ENCODE measurements around the gene KIF5C.

GRCh38 chr2:149009576-149010461, 134.8 kb downstream of the KIF5C start:
- TF ChIP-seq, protein P1, sequence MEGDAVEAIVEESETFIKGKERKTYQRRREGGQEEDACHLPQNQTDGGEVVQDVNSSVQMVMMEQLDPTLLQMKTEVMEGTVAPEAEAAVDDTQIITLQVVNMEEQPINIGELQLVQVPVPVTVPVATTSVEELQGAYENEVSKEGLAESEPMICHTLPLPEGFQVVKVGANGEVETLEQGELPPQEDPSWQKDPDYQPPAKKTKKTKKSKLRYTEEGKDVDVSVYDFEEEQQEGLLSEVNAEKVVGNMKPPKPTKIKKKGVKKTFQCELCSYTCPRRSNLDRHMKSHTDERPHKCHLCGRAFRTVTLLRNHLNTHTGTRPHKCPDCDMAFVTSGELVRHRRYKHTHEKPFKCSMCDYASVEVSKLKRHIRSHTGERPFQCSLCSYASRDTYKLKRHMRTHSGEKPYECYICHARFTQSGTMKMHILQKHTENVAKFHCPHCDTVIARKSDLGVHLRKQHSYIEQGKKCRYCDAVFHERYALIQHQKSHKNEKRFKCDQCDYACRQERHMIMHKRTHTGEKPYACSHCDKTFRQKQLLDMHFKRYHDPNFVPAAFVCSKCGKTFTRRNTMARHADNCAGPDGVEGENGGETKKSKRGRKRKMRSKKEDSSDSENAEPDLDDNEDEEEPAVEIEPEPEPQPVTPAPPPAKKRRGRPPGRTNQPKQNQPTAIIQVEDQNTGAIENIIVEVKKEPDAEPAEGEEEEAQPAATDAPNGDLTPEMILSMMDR (IDR thresholded peaks at IDR 0.05): no peak
- TF ChIP-seq POLR2A (IDR thresholded peaks at IDR 0.05): no peak
